GM23248 (cell line): ENCODE measurements around the gene PLCB3.

Experiments
- EZH2 ChIP-seq: fragments of 200-600 bp; sonication (generic); IDR thresholded peaks from 2 replicates; pipeline ENCODE4 v1.6.1; 2018; ENCODE audit warnings: antibody characterized with exemption, mild to moderate bottlenecking; ENCODE audit not compliant: insufficient read depth, poor library complexity, severe bottlenecking
- EZH2phosphoT487 ChIP-seq: fragments of 200-600 bp; sonication (generic); IDR thresholded peaks from 2 replicates; pipeline ENCODE4 v1.6.1; 2018; ENCODE audit warnings: antibody characterized with exemption, moderate library complexity, mild to moderate bottlenecking, low read depth; ENCODE audit not compliant: insufficient read depth

- TF ChIP-seq EZH2phosphoT487 (no peak), EZH2 (no peak)
These were observed 5.0 kb downstream of the PLCB3 start for GRCh38 chr11:64256300-64256699.
